Neural crest cell (in vitro differentiated cells): ENCODE results near the gene TNIK. TPM values are rescaled to one million over a fixed set of nuclear protein-coding genes. Genes with fewer than 3 reads are reported as not detected.

Source experiments
- DNase-seq: peaks from one replicate; pipeline ENCODE4 v3.0.0; 2021; ENCODE audit warnings: low read depth, mixed read lengths, low spot score
- H3K27ac Mint-ChIP-seq: one replicate; pipeline ENCODE4 v1.8.0; 2021; ENCODE audit warnings: mild to moderate bottlenecking, mixed read lengths; ENCODE audit not compliant: unreplicated experiment
- H3K27me3 Mint-ChIP-seq: 2 replicates; pipeline ENCODE4 v1.8.0; 2021; ENCODE audit warnings: low read depth, mild to moderate bottlenecking, mixed read lengths
- H3K36me3 Mint-ChIP-seq: 2 replicates; pipeline ENCODE4 v1.8.0; 2021; ENCODE audit warnings: low read depth, mild to moderate bottlenecking, mixed read lengths
- H3K4me1 Mint-ChIP-seq: 2 replicates; pipeline ENCODE4 v1.8.0; 2021; ENCODE audit warnings: mixed read lengths
- H3K4me3 Mint-ChIP-seq: one replicate; pipeline ENCODE4 v1.8.0; 2021; ENCODE audit warnings: mild to moderate bottlenecking, mixed read lengths
- H3K9me3 Mint-ChIP-seq: 2 replicates; pipeline ENCODE4 v1.8.0; 2021; ENCODE audit warnings: mixed read lengths
- CTCF ChIP-seq: fragments of 200-600 bp; sonication (generic); conservative IDR thresholded peaks from 2 replicates; pipeline ENCODE4 v1.5.0; 2021; ENCODE audit warnings: antibody characterized with exemption, mild to moderate bottlenecking
- total RNA-seq: library from RNA; stranded (reverse); gene quantifications from 2 replicates; pipeline ENCODE4 v1.2.1, GENCODE V29; 2021

TNIK gene
- total RNA-seq, 1 donor from 2014 or later = 32.3 TPM

GRCh38 chr3:171347301-171348039 is 112.7 kb downstream of the TNIK start:
- no peak overlapping the region for H3K4me3 Mint-ChIP-seq
- H3K27me3 Mint-ChIP-seq = no peaks in the 10 kb centered on the region
- peaks cover 7% of the 10 kb centered on the region for H3K9me3 Mint-ChIP-seq
- H3K4me1 Mint-ChIP-seq = peaks cover 43% of the 10 kb centered on the region
- no peak for TF ChIP-seq CTCF
- no peak overlapping the region for H3K27ac Mint-ChIP-seq
- no peak for DNase-seq
- H3K36me3 Mint-ChIP-seq = peaks cover 14% of the 10 kb centered on the region

- Mint-ChIP-seq H3K4me3 (no peak overlapping the region), H3K27me3 (no peaks in the 10 kb centered on the region), H3K27ac (no peak overlapping the region), H3K4me1 (peaks cover 43% of the 10 kb centered on the region), H3K36me3 (peaks cover 14% of the 10 kb centered on the region), H3K9me3 (peaks cover 7% of the 10 kb centered on the region)
- no peak for TF ChIP-seq CTCF
- no peak for DNase-seq
These were observed 113.5 kb downstream of the TNIK start for GRCh38 chr3:171346582-171347300.

- DNase-seq = no peak
- Mint-ChIP-seq H3K36me3 (peaks cover 14% of the 10 kb centered on the region), H3K27me3 (no peaks in the 10 kb centered on the region), H3K4me1 (peaks cover 43% of the 10 kb centered on the region), H3K9me3 (peaks cover 7% of the 10 kb centered on the region), H3K4me3 (no peak overlapping the region), H3K27ac (no peak overlapping the region)
- no peak for TF ChIP-seq CTCF
These were observed 114.2 kb downstream of the TNIK start for GRCh38 chr3:171346019-171346418.

- Mint-ChIP-seq H3K27me3 (no peaks in the 10 kb centered on the region), H3K36me3 (peaks cover 14% of the 10 kb centered on the region), H3K27ac (no peak overlapping the region), H3K4me1 (peaks cover 41% of the 10 kb centered on the region), H3K9me3 (peaks cover 7% of the 10 kb centered on the region), H3K4me3 (no peak overlapping the region)
- no peak for TF ChIP-seq CTCF
- DNase-seq = no peak
These were observed 114.9 kb downstream of the TNIK start for GRCh38 chr3:171345107-171345843.

GRCh38 chr3:171343693-171344092 is 116.5 kb downstream of the TNIK start:
- Mint-ChIP-seq H3K27ac (no peak overlapping the region), H3K4me1 (peaks cover 29% of the 10 kb centered on the region), H3K4me3 (no peak overlapping the region), H3K36me3 (peaks cover 18% of the 10 kb centered on the region), H3K27me3 (no peaks in the 10 kb centered on the region), H3K9me3 (peaks cover 7% of the 10 kb centered on the region)
- no peak for TF ChIP-seq CTCF
- no peak for DNase-seq
